ENCODE measurements around the gene OR8B12. TPM values are rescaled to one million over a fixed set of nuclear protein-coding genes. Genes with fewer than 3 reads are reported as not detected.

OR8B12 gene
- not detected for total RNA-seq

GRCh38 chr11:124543554-124543953 lies at the start of gene OR8B12:
TSS of gene OR8B12 (minus strand) at chr11:124543654. CDS start at chr11:124543654, 0 bp downstream.
- intact Hi-C loops (cut with DNase I), result loop anchor here (5.0 kb wide), 1 partner anchor 151 kb away; no protein-coding TSS in a partner anchor
- DNase-seq (ENCODE audit: low spot score), result no peak
- no peak for ATAC-seq

- no peak for ATAC-seq
- no peak for DNase-seq (ENCODE audit: low spot score)
- intact Hi-C loops (cut with DNase I), result no loop called here
These were observed 49.2 kb upstream of the OR8B12 start for GRCh38 chr11:124592627-124593026.

- intact Hi-C loops (cut with DNase I), result no loop called here
- ATAC-seq (no peak), DNase-seq (ENCODE audit: low spot score) (no peak)
These were observed 48.0 kb upstream of the OR8B12 start for GRCh38 chr11:124591430-124591829.

GRCh38 chr11:124586238-124586860 lies 42.9 kb upstream of the OR8B12 start:
- intact Hi-C loops (cut with DNase I), result no loop called here
- DNase-seq (ENCODE audit: low spot score) (peak; percentile 81), ATAC-seq (no peak)

- DNase-seq (ENCODE audit: low spot score) (no peak), ATAC-seq (no peak)
- intact Hi-C loops (cut with DNase I), result no loop called here
These were observed 41.4 kb upstream of the OR8B12 start for GRCh38 chr11:124584681-124585372.

- ATAC-seq (no peak), DNase-seq (ENCODE audit: low spot score) (no peak)
- intact Hi-C loops (cut with DNase I), result no loop called here
These were observed 40.3 kb upstream of the OR8B12 start for GRCh38 chr11:124583781-124584180.

GRCh38 chr11:124582565-124582964 lies 39.1 kb upstream of the OR8B12 start:
- DNase-seq (ENCODE audit: low spot score) (no peak), ATAC-seq (no peak)
- intact Hi-C loops (cut with DNase I), result no loop called here

- intact Hi-C loops (cut with DNase I), result no loop called here
- no peak for DNase-seq (ENCODE audit: low spot score)
- ATAC-seq, result no peak
These were observed 38.4 kb upstream of the OR8B12 start for GRCh38 chr11:124581817-124582216.

- ATAC-seq (no peak), DNase-seq (ENCODE audit: low spot score) (no peak)
- intact Hi-C loops (cut with DNase I), result no loop called here
These were observed 35.3 kb upstream of the OR8B12 start for GRCh38 chr11:124578761-124579160.

GRCh38 chr11:124577716-124578427 lies 34.4 kb upstream of the OR8B12 start:
- intact Hi-C loops (cut with DNase I), result no loop called here
- ATAC-seq, result no peak
- no peak for DNase-seq (ENCODE audit: low spot score)

GRCh38 chr11:124570160-124570559 lies 26.7 kb upstream of the OR8B12 start:
- no peak for DNase-seq (ENCODE audit: low spot score)
- ATAC-seq, result no peak
- intact Hi-C loops (cut with DNase I), result no loop called here

- ATAC-seq, result no peak
- intact Hi-C loops (cut with DNase I), result no loop called here
- no peak for DNase-seq (ENCODE audit: low spot score)
These were observed 26.2 kb upstream of the OR8B12 start, which contains the start of gene OR8A1 for GRCh38 chr11:124569697-124570096. TSS of gene OR8A1 (plus strand) at chr11:124569997. CDS start at chr11:124570120, 123 bp downstream.

GRCh38 chr11:124556828-124557227 lies 13.4 kb upstream of the OR8B12 start:
- DNase-seq (ENCODE audit: low spot score) (no peak), ATAC-seq (no peak)
- intact Hi-C loops (cut with DNase I), result no loop called here

GRCh38 chr11:124551987-124552386 lies 8.5 kb upstream of the OR8B12 start:
- DNase-seq (ENCODE audit: low spot score) (no peak), ATAC-seq (no peak)
- intact Hi-C loops (cut with DNase I), result no loop called here

GRCh38 chr11:124551189-124551588 lies 7.7 kb upstream of the OR8B12 start:
- no peak for ATAC-seq
- intact Hi-C loops (cut with DNase I), result no loop called here
- no peak for DNase-seq (ENCODE audit: low spot score)

GRCh38 chr11:124543145-124543544 lies 309 bp downstream of the OR8B12 start:
- DNase-seq (ENCODE audit: low spot score), result no peak
- intact Hi-C loops (cut with DNase I), result loop anchor here (5.0 kb wide), 1 partner anchor 151 kb away; no protein-coding TSS in a partner anchor
- ATAC-seq, result no peak

- ATAC-seq, result no peak
- no peak for DNase-seq (ENCODE audit: low spot score)
- intact Hi-C loops (cut with DNase I), result loop anchor here (5.0 kb wide), 1 partner anchor 149 kb away; no protein-coding TSS in a partner anchor
These were observed 2.2 kb downstream of the OR8B12 start for GRCh38 chr11:124541204-124541603.

- DNase-seq (ENCODE audit: low spot score) (no peak), ATAC-seq (peak; percentile 97)
- intact Hi-C loops (cut with DNase I), result no loop called here
These were observed 5.4 kb downstream of the OR8B12 start for GRCh38 chr11:124538019-124538418.

- intact Hi-C loops (cut with DNase I), result no loop called here
- ATAC-seq, result peak; percentile 85
- peak; percentile 70 for DNase-seq (ENCODE audit: low spot score)
These were observed 6.9 kb downstream of the OR8B12 start for GRCh38 chr11:124536520-124536919.

Data from sciatic nerve (tissue), 2 donors.